HepG2 (cell line): Measurements from ENCODE around the gene HAUS7. TPM values are rescaled to one million over a fixed set of nuclear protein-coding genes. Genes with fewer than 3 reads are reported as not detected.
A peak's percentile ranks its signal among the peaks of the same experiment; 100 is the strongest.

ENCODE experiments used
- ATAC-seq: fragments of 200-7000 bp; cut with Tn5 transposase; 3 replicates; pipeline ENCODE4 v1.9.1; 2020; ENCODE audit warnings: mild to moderate bottlenecking, moderate library complexity
- BruUV-seq: library from RNA; stranded (reverse); fragments of 400-500 nt; replicated peaks from 2 replicates; lab custom pipeline; 2021; lab: Mats Ljungman, UMichigan
- CTCF ChIA-PET: fragments of 300-600 bp; formaldehyde crosslinking; extraction: SDS; loops from one replicate; lab custom pipeline; 2021; ENCODE audit warnings: low total read pairs, inconsistent platforms, low intra/inter-chr PET ratio; lab: Yijun Ruan, JAX
- POLR2A ChIA-PET: fragments of 350-600 bp; sonication (Branson Sonifier 250); formaldehyde crosslinking; loops from one replicate; lab custom pipeline; 2020; ENCODE audit warnings: antibody characterized with exemption, inconsistent platforms; lab: Yijun Ruan, JAX
- DNase-seq: peaks from one replicate; pipeline ENCODE4 v3.0.0-alpha.2; 2015; ENCODE audit warnings: low spot score
- FAIRE-seq: peaks from 3 replicates; lab custom pipeline; 2011; peaks lifted over from hg19 to GRCh38; lab: Jason Lieb, UNC
- H2AFZ ChIP-seq: one replicate; pipeline ENCODE4 v1.6.1; 2011; ENCODE audit warnings: low read length, inconsistent platforms
- H3K27ac ChIP-seq: fragments of 300-600 bp; 3 replicates; pipeline ENCODE4 v1.8.0; 2011; ENCODE audit warnings: mixed run types, mild to moderate bottlenecking, mixed read lengths, low read length, inconsistent platforms; ENCODE audit not compliant: insufficient read depth; ENCODE audit errors: extremely low read length
- H3K27me3 ChIP-seq, 2 experiments: fragments of 200-600 bp in 1 of 2; 2 replicates in 1 of 2; 3 replicates in 1 of 2; pipeline versions ENCODE4 v1.6.0 to v1.8.0; 2011; ENCODE audit warnings: low read length in 2 of 2, mild to moderate bottlenecking in 2 of 2, moderate library complexity in 2 of 2, inconsistent platforms in 1 of 2; ENCODE audit not compliant: insufficient read depth in 2 of 2, control insufficient read depth in 1 of 2
- H3K36me3 ChIP-seq, 2 experiments: fragments of 200-600 bp in 1 of 2; replicated peaks in 1 of 2; 2 replicates in 1 of 2; 3 replicates in 1 of 2; pipeline versions ENCODE4 v1.5.1 to v1.8.0; 2011; ENCODE audit warnings: low read length in 2 of 2, inconsistent platforms in 1 of 2; ENCODE audit not compliant: insufficient read depth in 2 of 2, control insufficient read depth in 1 of 2
- H3K4me1 ChIP-seq: 2 replicates; pipeline ENCODE4 v1.5.1; 2012; ENCODE audit warnings: low read length, inconsistent platforms; ENCODE audit not compliant: insufficient read depth
- H3K4me2 ChIP-seq: 2 replicates; pipeline ENCODE4 v1.6.0; 2011; ENCODE audit warnings: low read depth, low read length, inconsistent platforms
- H3K4me3 ChIP-seq, 3 experiments: fragments of 200-600 bp in 1 of 3; sonication (generic), shearing (Covaris generic) in 1 of 3; replicated peaks in 1 of 3; 2 replicates each; pipeline ENCODE4 v1.5.1; 2011 to 2016; ENCODE audit warnings: low read length in 3 of 3, inconsistent platforms in 2 of 3, low read depth in 2 of 3, mild to moderate bottlenecking in 2 of 3, control low read depth in 1 of 3, mixed read lengths in 1 of 3; ENCODE audit not compliant: insufficient read depth in 1 of 3
- H3K79me2 ChIP-seq: one replicate; pipeline ENCODE4 v1.6.1; 2011; ENCODE audit warnings: low read length, inconsistent platforms; ENCODE audit not compliant: insufficient read depth
- H3K9ac ChIP-seq: 2 replicates; pipeline ENCODE4 v1.6.0; 2011; ENCODE audit warnings: mild to moderate bottlenecking, low read depth, low read length, inconsistent platforms; ENCODE audit not compliant: insufficient read depth
- H3K9me3 ChIP-seq: 2 replicates; pipeline ENCODE4 v1.5.1; 2012; ENCODE audit warnings: mild to moderate bottlenecking, low read length
- H4K20me1 ChIP-seq: 2 replicates; pipeline ENCODE4 v1.6.0; 2011; ENCODE audit warnings: inconsistent platforms, mild to moderate bottlenecking, low read length, moderate library complexity; ENCODE audit not compliant: insufficient read depth
- ATF1 ChIP-seq: IDR thresholded peaks from 2 replicates; pipeline ENCODE4 v1.6.1; 2016; ENCODE audit warnings: mild to moderate bottlenecking, control low read depth
- EEA1 ChIP-seq: sonication (generic); formaldehyde crosslinking; IDR thresholded peaks from 2 replicates; pipeline ENCODE4 v1.5.1; 2020; ENCODE audit warnings: mild to moderate bottlenecking, missing genetic modification reagents, borderline replicate concordance
- ELF3 ChIP-seq: IDR thresholded peaks from 2 replicates; pipeline ENCODE4 v1.6.1; 2016; ENCODE audit warnings: missing genetic modification reagents, missing compliant biosample characterization
- ERF ChIP-seq: IDR thresholded peaks from 2 replicates; pipeline ENCODE4 v1.6.1; 2018; ENCODE audit warnings: missing biosample characterization, missing genetic modification reagents
- GABPA ChIP-seq, 2 experiments: IDR thresholded peaks; 2 replicates each; pipeline ENCODE4 v1.6.1; 2011 to 2016; ENCODE audit warnings: low read depth in 2 of 2, low read length in 1 of 2, missing biosample characterization in 1 of 2, missing genetic modification characterization in 1 of 2
- KDM6A ChIP-seq: IDR thresholded peaks from 2 replicates; pipeline ENCODE4 v1.6.1; 2016; ENCODE audit warnings: low read depth
- NFYC ChIP-seq: IDR thresholded peaks from 2 replicates; pipeline ENCODE4 v1.6.1; 2016; ENCODE audit warnings: missing genetic modification reagents, missing compliant biosample characterization
- NR2F1 ChIP-seq, 2 experiments: fragments of 450-650 bp in 1 of 2; formaldehyde crosslinking in 1 of 2; IDR thresholded peaks; 2 replicates each; pipeline versions ENCODE4 v1.5.0 to v1.6.1; 2016 to 2020; ENCODE audit warnings: mild to moderate bottlenecking in 1 of 2, missing compliant biosample characterization in 1 of 2, missing genetic modification reagents in 1 of 2, moderate library complexity in 1 of 2
- PBX2 ChIP-seq: IDR thresholded peaks from 2 replicates; pipeline ENCODE4 v1.6.1; 2016; ENCODE audit warnings: control low read depth
- RORA ChIP-seq: sonication (generic); formaldehyde crosslinking; IDR thresholded peaks from 2 replicates; pipeline ENCODE4 v1.5.0; 2020; ENCODE audit warnings: mild to moderate bottlenecking, missing genetic modification reagents, moderate library complexity
- YY1 ChIP-seq: IDR thresholded peaks from 2 replicates; pipeline ENCODE4 v1.6.1; 2011; ENCODE audit warnings: low read length, low read depth, moderate library complexity, mild to moderate bottlenecking; ENCODE audit not compliant: insufficient read depth, insufficient replicate concordance
- ZBTB7A ChIP-seq: sonication (generic); formaldehyde crosslinking; IDR thresholded peaks from 2 replicates; pipeline ENCODE4 v1.8.0; 2022; ENCODE audit warnings: mild to moderate bottlenecking, missing genetic modification reagents
- ZBTB7B ChIP-seq: sonication (generic); formaldehyde crosslinking; IDR thresholded peaks from 2 replicates; pipeline ENCODE4 v1.4.0; 2020; ENCODE audit warnings: missing genetic modification reagents
- ZFX ChIP-seq: sonication (generic); formaldehyde crosslinking; IDR thresholded peaks from 2 replicates; pipeline ENCODE4 v1.4.0; 2020; ENCODE audit warnings: mild to moderate bottlenecking, low read depth, missing genetic modification reagents, moderate library complexity
- WGBS: methylation state at CpG from one replicate; pipeline ENCODE4 v1.1.6; 2017; ENCODE audit warnings: low lambda C conversion rate; 5-methylcytosine and 5-hydroxymethylcytosine counted together
- in situ Hi-C: cut with HindIII; loops from 2 replicates; pipeline ENCODE4 v1.10.0; 2017; ENCODE audit warnings: low pct_unique_long_range_greater_than_20kb; ENCODE audit not compliant: extremely low pct_ligation_motif_present
- intact Hi-C: fragments of 100-400 bp; cut with micrococcal nuclease; formaldehyde crosslinking; loops from one replicate; pipeline ENCODE4 v1.10.0; 2022; ENCODE audit not compliant: unreplicated experiment
- polyA plus RNA-seq, 8 experiments: library from polyadenylated mRNA; depleted of rRNA in 3 of 8; stranded (reverse) in 7 of 8; unstranded in 1 of 8; fragments of >200 nt; fragmentation: Illumina TruSeq in 4 of 8; extraction: Trizol in 4 of 8; gene quantifications; 2 replicates each; pipeline versions ENCODE4 v1.2.1 to v1.2.3, GENCODE V29; 2011 to 2016; ENCODE audit warnings: low read depth in 4 of 8, missing spikeins in 1 of 8, mixed read lengths in 1 of 8; ENCODE audit not compliant: insufficient read depth in 1 of 8
- total RNA-seq, 5 experiments: library from RNA; depleted of rRNA; stranded (reverse); fragments of >200 nt; fragmentation: Illumina TruSeq; extraction: Trizol; gene quantifications; 2 replicates each; pipeline ENCODE4 v1.2.3, GENCODE V29; 2016; ENCODE audit warnings: low read depth in 1 of 5

HAUS7 gene
- total and polyA plus RNA-seq, 2 of the 13 experiments (the other 11 are each of a cell fraction or from before 2014, with no cell fraction given) = 10.9 to 42.4 TPM

DNA sequence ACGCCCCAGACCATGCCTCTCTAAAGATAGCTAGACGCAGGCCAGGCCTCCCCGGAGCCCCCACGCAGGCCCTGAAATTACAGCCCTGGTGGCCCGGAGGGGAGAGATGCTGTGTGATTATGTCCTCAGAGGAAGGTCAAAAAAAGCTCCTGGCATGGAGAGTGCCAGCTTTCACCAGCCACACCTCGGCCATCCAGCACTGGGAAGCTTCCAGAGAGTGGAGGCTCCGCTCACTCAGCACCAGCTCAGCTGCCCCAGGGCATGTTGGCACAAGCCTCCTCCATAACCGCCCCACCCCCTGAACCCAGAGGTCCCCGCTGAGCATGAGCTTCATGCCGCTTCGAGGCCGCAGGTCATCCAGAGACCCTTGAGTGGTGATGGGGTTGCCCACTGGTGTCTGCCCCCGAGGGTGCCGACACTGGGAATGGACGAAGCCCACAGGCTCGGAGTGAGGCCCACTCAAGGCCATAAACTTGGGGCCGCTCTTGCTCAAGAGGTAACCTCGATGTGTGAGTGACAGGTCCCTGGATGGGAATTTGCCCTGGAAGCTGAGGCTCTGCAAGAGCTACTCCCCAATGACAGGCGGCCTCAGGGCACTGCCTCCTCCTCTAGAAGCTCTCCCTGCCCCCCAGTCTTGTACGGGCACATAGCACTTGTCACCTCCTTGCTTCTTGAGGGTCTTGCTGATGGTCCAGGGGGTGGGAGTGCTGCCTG, 20.0 kb upstream of the HAUS7 start:
- Histone ChIP-seq H3K79me2 (no peaks in the 10 kb centered on the region), H3K27me3 (peaks cover 1 to 6% of the 10 kb centered on the region in 2 experiments; a peak in 1 of 5 replicates), H3K4me3 (no peak overlapping the region; a peak in 1 of 6 replicates), H4K20me1 (no peaks in the 10 kb centered on the region), H3K9ac (no peak overlapping the region), H3K9me3 (no peaks in the 10 kb centered on the region), H3K36me3 (no peaks in the 10 kb centered on the region), H3K27ac (no peak overlapping the region), H2AFZ (no peak overlapping the region), H3K4me1 (peaks cover 87% of the 10 kb centered on the region), H3K4me2 (peak overlapping the region; percentile 66)
- DNase-seq (no peak), ATAC-seq (no peak), FAIRE-seq (no peak)
- ChIA-PET POLR2A (interaction anchor here (2.1 kb wide), 1 partner anchor 19 kb away, joined by 9 read pairs; the partner anchor contains the start of gene HAUS7), CTCF (no interaction called here)
- BruUV-seq = no TSS peak
- in situ Hi-C loops (no loop called here), intact Hi-C loops (no loop called here)
- TF ChIP-seq YY1 (no peak), PBX2 (CRISPR knock-in tag) (peak; percentile 42; the same call in 1 of the 2 replicates), ERF (CRISPR knock-in tag) (no peak)
- WGBS = 20% methylated on average over 5 of the region's 20 CpGs

DNA sequence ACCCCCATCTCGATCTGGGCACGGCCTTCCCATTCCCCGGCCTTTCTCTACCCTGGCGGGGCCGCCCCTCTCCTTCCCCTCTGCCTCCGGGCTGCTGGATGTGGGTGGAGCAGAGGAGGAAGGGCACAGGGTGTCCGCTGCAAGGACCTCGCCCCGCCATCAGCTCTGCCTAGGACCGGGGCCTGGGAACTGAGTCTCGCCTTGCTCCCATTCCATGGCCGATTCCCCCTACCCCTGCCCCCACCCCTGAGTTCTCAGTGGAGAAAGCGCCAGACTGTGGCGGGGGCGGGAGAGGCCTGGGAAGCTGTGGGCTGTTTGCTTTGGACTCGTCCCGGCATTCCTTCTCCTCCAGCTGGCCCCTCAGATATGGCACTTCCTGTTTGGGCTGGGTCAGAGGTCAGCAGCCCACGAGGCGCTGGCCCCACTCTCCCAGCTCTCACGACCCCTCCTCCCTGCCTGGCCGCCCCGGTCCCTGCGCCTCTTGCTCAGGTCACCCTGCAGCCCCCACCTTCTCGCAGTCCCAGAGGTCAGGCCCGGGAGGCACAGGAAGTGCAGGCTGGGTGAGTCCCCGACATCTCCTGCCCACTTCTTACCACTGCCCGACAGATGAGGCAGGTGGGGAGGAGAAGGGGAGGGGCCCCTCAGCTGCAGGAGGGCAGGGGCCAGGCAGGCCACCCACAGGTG, 18.0 kb upstream of the HAUS7 start:
- Histone ChIP-seq H3K79me2 (no peaks in the 10 kb centered on the region), H3K4me2 (peak overlapping the region; percentile 70), H3K4me3 (peak overlapping the region; percentile 30 to 66 (median 50); a peak in 5 of 6 replicates), H3K36me3 (no peaks in the 10 kb centered on the region), H3K9ac (peak overlapping the region; percentile 54), H4K20me1 (no peaks in the 10 kb centered on the region), H3K4me1 (peaks cover 78% of the 10 kb centered on the region), H3K9me3 (no peaks in the 10 kb centered on the region), H2AFZ (no peak overlapping the region), H3K27ac (peak overlapping the region; percentile 40), H3K27me3 (peaks cover 3% of the 10 kb centered on the region in 2 experiments; a peak in 2 of 5 replicates)
- intact Hi-C loops (no loop called here), in situ Hi-C loops (no loop called here)
- BruUV-seq = no TSS peak
- peak; percentile 48 for DNase-seq
- peak; percentile 43 for FAIRE-seq
- CTCF ChIA-PET = no interaction called here
- ATAC-seq = peak; percentile 40
- WGBS = 0% methylated on average over 4 of the region's 27 CpGs
- POLR2A ChIA-PET = interaction anchor here (0.6 to 1.8 kb wide), 6 partner anchors 9 to 79 kb away, joined by 3 to 10 read pairs (median 4); partner anchors contain the start of gene HAUS7
- peak; percentile 50; the same call in 1 of the 2 replicates for TF ChIP-seq ZBTB7A (CRISPR knock-in tag)
- TF ChIP-seq GABPA (IDR thresholded peaks at IDR 0.05; ENCODE audit: low read depth, low read length) = no peak
- peak; percentile 59; the same call in 1 of the 2 replicates for TF ChIP-seq GABPA (CRISPR knock-in tag; IDR thresholded peaks at IDR 0.05; ENCODE audit: low read depth)
- TF ChIP-seq ATF1 (CRISPR knock-in tag) = no peak
- TF ChIP-seq ZFX = peak; percentile 21; the same call in 1 of the 2 replicates
- peak; percentile 38; the same call in 1 of the 2 replicates for TF ChIP-seq KDM6A
- peak; percentile 49 for TF ChIP-seq ELF3
- TF ChIP-seq NFYC (CRISPR knock-in tag) = no peak
- peak; percentile 46; the same call in 1 of the 2 replicates for TF ChIP-seq ZBTB7B
- TF ChIP-seq NR2F1 (CRISPR knock-in tag; IDR thresholded peaks at IDR 0.05) = peak; percentile 63 to 77
- no peak for TF ChIP-seq EEA1
- no peak for TF ChIP-seq RORA (CRISPR knock-in tag)
